Astrocyte of the hippocampus (primary cell): ENCODE measurements around the gene RNASE9.
"Not testable (repeated sequence)": the region's sequence is repeated elsewhere in the genome, so short reads cannot be mapped to it uniquely, and the experiment has no call there.

Experiments used
- DNase-seq: peaks from one replicate; pipeline ENCODE4 v3.0.0; 2011; ENCODE audit warnings: low read depth, low spot score

The RNASE9 gene

DNA sequence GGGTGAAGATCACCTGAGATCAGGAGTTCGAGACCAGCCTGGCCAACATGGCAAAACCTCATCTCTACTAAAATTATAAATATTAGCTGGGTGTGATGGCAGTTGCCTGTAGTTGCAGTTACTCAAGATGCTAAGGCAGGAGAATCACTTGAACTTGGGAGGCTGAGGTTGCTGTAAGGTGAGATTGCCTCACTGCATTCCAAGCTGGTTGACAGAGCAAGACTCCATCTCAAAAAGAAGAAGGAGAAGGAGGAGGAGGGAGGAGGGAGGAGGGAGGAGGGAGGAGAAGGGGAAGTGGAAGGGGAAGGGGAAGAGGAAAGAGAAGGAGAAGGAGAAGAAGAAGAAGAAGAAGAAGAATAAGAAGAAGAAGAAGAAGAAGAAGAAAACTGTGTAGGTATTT is 38.5 kb downstream of the RNASE9 start:
- no peak for DNase-seq

GRCh38 chr14:20516921-20517320 is 43.9 kb downstream of the RNASE9 start:
- no peak for DNase-seq

DNA sequence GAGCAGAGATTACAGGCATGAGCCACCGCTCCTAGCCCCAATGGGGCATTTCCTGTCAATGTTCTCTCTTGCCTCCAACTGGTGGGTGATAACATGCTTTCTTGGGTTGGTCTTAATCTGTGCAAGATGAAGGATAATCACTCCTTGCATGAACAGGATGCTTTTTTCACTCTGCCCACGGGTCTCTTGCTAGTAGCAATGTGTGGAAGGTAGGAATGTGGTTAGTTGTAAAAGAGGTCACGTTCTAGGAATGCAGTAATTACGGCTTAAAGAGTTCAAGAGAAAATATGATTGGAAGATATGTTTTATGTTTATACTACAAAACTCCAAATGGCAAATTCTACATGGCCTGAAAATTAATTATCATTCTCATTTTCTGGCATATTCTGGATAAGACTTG is 45.0 kb downstream of the RNASE9 start:
- DNase-seq = no peak

DNA sequence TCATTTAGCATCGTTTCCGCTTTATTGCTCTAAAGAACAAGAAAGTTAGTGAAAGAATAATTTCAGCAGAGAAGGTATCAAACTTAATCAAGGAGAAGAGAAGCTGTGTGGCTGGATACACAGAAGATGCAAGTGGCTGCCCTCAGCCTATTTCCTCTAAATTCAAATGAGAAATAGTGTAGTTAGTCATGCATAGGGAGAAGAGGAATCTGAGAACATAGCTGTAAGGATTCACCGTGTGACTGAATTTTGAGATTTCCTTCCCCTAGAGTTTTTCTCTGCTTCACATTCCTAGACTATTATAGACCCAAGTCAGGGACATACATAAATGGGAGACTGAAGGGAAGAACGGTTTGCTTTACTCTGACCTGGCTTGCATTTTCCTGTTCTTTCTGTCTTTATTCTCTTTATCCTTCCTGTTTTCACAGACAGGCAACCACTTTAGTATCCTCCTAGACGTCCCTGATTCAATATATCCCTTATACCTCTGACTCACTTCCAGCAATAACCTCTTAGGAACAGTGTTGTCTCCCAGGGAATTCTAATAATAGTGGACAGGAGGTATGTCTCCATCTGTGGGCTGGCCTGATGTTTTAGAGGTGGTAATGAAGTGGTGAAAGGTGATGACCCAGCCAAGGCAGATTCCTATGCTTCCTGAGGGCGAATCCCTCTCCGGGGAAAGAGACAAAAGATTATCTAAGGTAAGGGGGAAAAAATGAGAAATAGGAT is 48.5 kb downstream of the RNASE9 start:
- DNase-seq = no peak

- no peak for DNase-seq
Observed at GRCh38 chr14:20508367-20508766, 52.5 kb downstream of the RNASE9 start.

DNA sequence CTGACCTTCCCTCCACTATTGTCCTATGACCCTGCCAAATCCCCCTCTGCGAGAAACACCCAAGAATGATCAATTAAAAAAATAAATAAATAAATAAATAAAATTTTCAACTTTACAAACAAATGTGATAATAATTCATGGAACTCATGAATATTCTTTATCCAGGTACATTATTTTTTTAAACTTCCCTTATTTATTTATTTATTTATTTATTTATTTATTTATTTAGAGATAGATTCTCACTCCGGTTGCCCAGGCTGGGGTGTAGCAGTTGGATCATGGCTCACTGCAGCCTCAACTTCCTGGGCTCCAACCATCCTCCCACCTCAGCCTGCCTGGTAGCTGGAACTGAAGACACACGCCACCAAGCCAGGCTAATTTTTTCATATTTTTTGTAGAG is 53.3 kb downstream of the RNASE9 start:
- DNase-seq = not testable (repeated sequence)

DNA sequence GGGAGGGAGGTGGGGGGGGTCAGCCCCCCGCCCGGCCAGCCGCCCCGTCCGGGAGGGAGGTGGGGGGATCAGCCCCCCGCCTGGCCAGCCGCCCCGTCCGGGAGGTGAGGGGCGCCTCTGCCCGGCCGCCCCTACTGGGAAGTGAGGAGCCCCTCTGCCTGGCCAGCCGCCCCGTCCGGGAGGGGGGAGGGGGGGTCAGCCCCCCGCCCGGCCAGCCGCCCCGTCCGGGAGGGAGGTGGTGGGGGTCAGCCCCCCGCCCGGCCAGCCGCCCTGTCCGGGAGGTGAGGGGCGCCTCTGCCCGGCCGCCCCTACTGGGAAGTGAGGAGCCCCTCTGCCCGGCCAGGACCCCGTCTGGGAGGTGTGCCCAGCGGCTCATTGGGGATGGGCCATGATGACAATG is 54.1 kb downstream of the RNASE9 start:
- DNase-seq = not testable (repeated sequence)

DNA sequence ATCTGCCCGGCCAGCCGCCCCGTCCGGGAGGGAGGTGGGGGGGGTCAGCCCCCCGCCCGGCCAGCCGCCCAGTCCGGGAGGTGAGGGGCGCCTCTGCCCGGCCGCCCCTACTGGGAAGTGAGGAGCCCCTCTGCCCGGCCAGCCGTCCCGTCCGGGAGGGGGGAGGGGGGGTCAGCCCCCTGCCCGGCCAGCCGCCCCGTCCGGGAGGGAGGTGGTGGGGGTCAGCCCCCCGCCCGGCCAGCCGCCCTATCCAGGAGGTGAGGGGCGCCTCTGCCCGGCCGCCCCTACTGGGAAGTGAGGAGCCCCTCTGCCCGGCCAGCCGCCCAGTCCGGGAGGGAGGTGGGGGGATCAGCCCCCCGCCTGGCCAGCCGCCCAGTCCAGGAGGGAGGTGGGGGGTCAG is 54.6 kb downstream of the RNASE9 start:
- not testable (repeated sequence) for DNase-seq
